ENCODE measurements around the gene PTGES3.
"Not testable (repeated sequence)": the region's sequence is repeated elsewhere in the genome, so short reads cannot be mapped to it uniquely, and the experiment has no call there.

PTGES3 gene

GRCh38 chr12:56709759-56710376, 21.8 kb upstream of the PTGES3 start:
- no peaks in the 10 kb centered on the region for H3K9me3 ChIP-seq
- no peak for TF ChIP-seq CTCF (IDR thresholded peaks at IDR 0.05)
- no peaks in the 10 kb centered on the region for H3K27me3 ChIP-seq
- H3K36me3 ChIP-seq: peaks cover 36 to 40% (median 37%) of the 10 kb centered on the region in 3 donors
- no peaks in the 10 kb centered on the region for H3K4me1 ChIP-seq
- H3K27ac ChIP-seq: no peak overlapping the region
- intact Hi-C loops (cut with DNase I; ENCODE audit: low total_unique reads): no loop called here
- no peak overlapping the region for H3K4me3 ChIP-seq
- DNase-seq: peak in 1 of 2 donors; percentile 5

GRCh38 chr12:56704522-56704921, 16.4 kb upstream of the PTGES3 start:
- H3K4me3 ChIP-seq; intact Hi-C loops (cut with DNase I; ENCODE audit: low total_unique reads); H3K27me3 ChIP-seq; H3K27ac ChIP-seq; H3K9me3 ChIP-seq; H3K4me1 ChIP-seq; H3K36me3 ChIP-seq: not testable (repeated sequence)
- DNase-seq: peak in 1 of 2 donors; percentile 28

GRCh38 chr12:56699020-56699661, 11.1 kb upstream of the PTGES3 start:
- intact Hi-C loops (cut with DNase I; ENCODE audit: low total_unique reads): no loop called here

GRCh38 chr12:56695327-56696101, 7.4 kb upstream of the PTGES3 start:
- intact Hi-C loops (cut with DNase I; ENCODE audit: low total_unique reads): no loop called here
- no peaks in the 10 kb centered on the region for H3K9me3 ChIP-seq
- no peak overlapping the region for H3K4me3 ChIP-seq
- H3K36me3 ChIP-seq: no peaks in the 10 kb centered on the region
- no peaks in the 10 kb centered on the region for H3K4me1 ChIP-seq
- no peaks in the 10 kb centered on the region for H3K27me3 ChIP-seq
- DNase-seq: no peak
- H3K27ac ChIP-seq: no peak overlapping the region
- TF ChIP-seq CTCF (IDR thresholded peaks at IDR 0.05): no peak

More at GRCh38 chr12:56699020-56699661, 11.1 kb upstream of the PTGES3 start:
- H3K27me3 ChIP-seq: no peaks in the 10 kb centered on the region
- H3K27ac ChIP-seq: no peak overlapping the region
- no peak for TF ChIP-seq CTCF (IDR thresholded peaks at IDR 0.05)
- no peak overlapping the region for H3K4me3 ChIP-seq
- no peaks in the 10 kb centered on the region for H3K4me1 ChIP-seq
- H3K9me3 ChIP-seq: no peaks in the 10 kb centered on the region
- no peak for DNase-seq
- no peaks in the 10 kb centered on the region for H3K36me3 ChIP-seq

GRCh38 chr12:56694161-56694560, 6.1 kb upstream of the PTGES3 start:
- H3K9me3 ChIP-seq: no peaks in the 10 kb centered on the region
- peak in 1 of 2 donors; percentile 28 for DNase-seq
- intact Hi-C loops (cut with DNase I; ENCODE audit: low total_unique reads): no loop called here
- TF ChIP-seq CTCF (IDR thresholded peaks at IDR 0.05): no peak
- H3K4me3 ChIP-seq: no peak overlapping the region
- no peak overlapping the region for H3K27ac ChIP-seq
- H3K4me1 ChIP-seq: peaks cover 0 to 6% (median 3%) of the 10 kb centered on the region in 4 donors
- no peaks in the 10 kb centered on the region for H3K27me3 ChIP-seq
- H3K36me3 ChIP-seq: no peaks in the 10 kb centered on the region

GRCh38 chr12:56688846-56689109, 694 bp upstream of the PTGES3 start:
- Histone ChIP-seq H3K36me3 (no peaks in the 10 kb centered on the region), H3K27me3 (no peaks in the 10 kb centered on the region), H3K9me3 (no peaks in the 10 kb centered on the region), H3K4me3 (peak overlapping the region; percentile 80 to 97), H3K4me1 (peaks cover 0 to 40% (median 15%) of the 10 kb centered on the region in 4 donors), H3K27ac (peak overlapping the region; percentile 98 to 100)
- intact Hi-C loops (cut with DNase I; ENCODE audit: low total_unique reads): loop anchor here (2.0 to 5.0 kb wide), 2 partner anchors 36 to 41 kb away; partner anchors contain the start of genes ATP5F1B and NACA
- no peak for DNase-seq
- TF ChIP-seq CTCF (IDR thresholded peaks at IDR 0.05): no peak

Data from tibial artery (tissue), 4 donors.